A549 treated with AZD2906 at 1 μM for 4 hours (cell line): ENCODE results near the gene DEFB108B. TPM values are rescaled to one million over a fixed set of nuclear protein-coding genes. Genes with fewer than 3 reads are reported as not detected.

ENCODE experiments used
- total RNA-seq: library from RNA; stranded (reverse); fragments of 200-300 nt; extraction: Qiagen RNA extraction; gene quantifications from 5 replicates; pipeline ENCODE4 v1.2.3, GENCODE V29; 2022

The DEFB108B gene, protein sequence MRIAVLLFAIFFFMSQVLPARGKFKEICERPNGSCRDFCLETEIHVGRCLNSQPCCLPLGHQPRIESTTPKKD
- total RNA-seq = not detected in 5 replicates

DNA sequence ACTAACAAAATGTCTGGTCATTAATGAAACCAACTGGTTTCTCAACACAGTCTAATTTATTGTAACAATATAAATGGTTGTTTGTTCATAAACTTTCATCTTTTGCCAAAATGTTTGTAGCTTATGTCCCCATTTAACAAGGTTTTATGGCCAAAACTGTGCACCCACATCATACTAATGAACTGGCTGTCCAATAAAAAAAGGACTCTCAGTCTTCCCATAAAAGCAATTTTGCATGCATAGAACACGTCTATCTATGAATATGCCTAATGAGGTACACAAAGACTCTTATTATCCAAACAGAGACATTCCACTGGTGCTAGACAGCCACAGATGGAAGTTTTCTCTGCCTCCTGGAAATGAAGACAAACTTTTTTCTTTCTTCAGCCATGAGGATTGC is at the start of gene DEFB108B:
Gene DEFB108B, plus strand, starts transcription at position 390 of the 400 bp plus-strand sequence. Its CDS starts 0 bp downstream, at position 390.

DNA sequence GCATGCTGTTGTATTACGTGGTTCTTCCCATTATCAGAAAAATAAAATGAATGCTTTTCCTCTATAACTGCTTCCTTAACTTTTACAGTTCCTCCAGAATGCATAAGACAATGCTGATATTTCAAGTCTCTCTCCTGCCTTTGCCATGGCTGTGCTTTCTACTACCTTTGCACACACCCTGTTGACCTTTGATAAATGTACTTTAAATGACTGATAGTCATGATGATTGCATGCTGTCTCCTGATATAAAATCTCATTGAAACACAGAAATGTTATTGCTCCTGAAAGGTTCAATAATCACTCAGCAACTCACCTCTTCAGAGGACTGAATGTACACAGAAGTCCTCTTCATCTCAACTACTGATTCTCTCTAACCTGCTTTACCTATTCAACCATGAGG is 45.1 kb downstream of the DEFB108B start, which contains the start of gene DEFB131B:
Gene DEFB131B, plus strand, starts transcription at position 395 of the 400 bp plus-strand sequence. Its CDS starts 0 bp downstream, at position 395.

Other genes with a start within 250 kb of the DEFB108B start
- not detected in 5 replicates for gene DEFB131B, start 45.3 kb downstream of the DEFB108B start, total RNA-seq
- 3.1 to 3.6 TPM (median 3.2 TPM) in 5 replicates for gene XNDC1N, start 95.4 kb downstream of the DEFB108B start, total RNA-seq
- gene RNF121, start 95.8 kb downstream of the DEFB108B start, total RNA-seq = 42.4 to 45.8 TPM (median 45.4 TPM) in 5 replicates
- gene IL18BP, start 165.7 kb downstream of the DEFB108B start, total RNA-seq = 2.2 to 2.9 TPM (median 2.8 TPM) in 5 replicates
- 58.7 to 69.7 TPM (median 62.4 TPM) in 5 replicates for gene NUMA1, start 247.3 kb downstream of the DEFB108B start, total RNA-seq
- 6.9 to 8.7 TPM (median 7.7 TPM) in 5 replicates for gene LRRC51, start 247.7 kb downstream of the DEFB108B start, total RNA-seq